Measurements from ENCODE around the gene PPTC7.
"Not testable (repeated sequence)": the region's sequence is repeated elsewhere in the genome, so short reads cannot be mapped to it uniquely, and the experiment has no call there.

Gene PPTC7, protein sequence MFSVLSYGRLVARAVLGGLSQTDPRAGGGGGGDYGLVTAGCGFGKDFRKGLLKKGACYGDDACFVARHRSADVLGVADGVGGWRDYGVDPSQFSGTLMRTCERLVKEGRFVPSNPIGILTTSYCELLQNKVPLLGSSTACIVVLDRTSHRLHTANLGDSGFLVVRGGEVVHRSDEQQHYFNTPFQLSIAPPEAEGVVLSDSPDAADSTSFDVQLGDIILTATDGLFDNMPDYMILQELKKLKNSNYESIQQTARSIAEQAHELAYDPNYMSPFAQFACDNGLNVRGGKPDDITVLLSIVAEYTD

DNA sequence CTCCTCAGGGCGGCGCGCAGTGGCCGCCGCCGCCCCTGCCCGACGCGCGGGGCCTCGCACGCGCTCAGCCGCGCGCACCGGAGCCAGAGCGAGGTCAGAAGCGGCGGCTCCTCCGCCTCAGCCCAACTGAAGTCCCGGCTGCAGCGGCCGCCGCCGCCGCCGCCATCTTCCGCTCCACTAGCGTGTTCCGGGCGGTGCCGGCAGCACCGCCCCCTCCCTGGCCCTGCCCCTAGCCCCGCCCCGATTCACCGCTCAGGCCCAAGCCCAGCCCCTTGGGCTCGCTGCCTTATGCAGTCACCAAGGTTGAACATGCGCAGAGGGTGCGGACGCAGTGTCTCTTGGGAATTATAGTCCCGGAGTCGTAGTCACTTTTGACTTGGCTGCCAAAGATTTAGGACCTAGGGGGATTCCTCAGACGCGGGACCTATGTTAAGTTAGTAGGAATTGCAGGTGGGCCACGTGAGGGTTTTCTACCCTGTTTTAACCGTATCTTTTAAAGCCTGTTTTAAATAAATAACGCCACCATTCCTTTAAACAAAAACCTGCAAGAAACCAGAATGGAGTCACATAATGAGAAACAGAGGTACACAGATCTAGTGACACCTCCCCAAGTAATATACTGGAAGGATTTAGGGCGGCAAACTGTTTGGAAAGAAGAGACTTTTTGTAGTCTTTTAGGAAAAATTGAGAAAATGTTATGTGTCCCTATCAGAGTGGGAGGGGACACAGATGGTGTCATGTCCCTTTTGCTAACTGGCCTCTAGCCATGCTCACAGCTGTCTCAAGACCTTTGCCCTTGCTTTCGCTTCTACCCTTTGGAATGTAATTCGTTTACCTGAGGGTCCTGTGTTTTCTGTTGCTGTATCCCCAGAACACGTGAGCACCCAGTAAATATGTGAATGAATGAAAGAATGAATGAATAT, at the start of gene PPTC7:
Gene PPTC7, minus strand, starts transcription at position 182 of the 923 bp plus-strand sequence. CDS start 287 bp downstream, outside the sequence.
- DNase-seq (ENCODE audit: low spot score): peak; percentile 97

DNA sequence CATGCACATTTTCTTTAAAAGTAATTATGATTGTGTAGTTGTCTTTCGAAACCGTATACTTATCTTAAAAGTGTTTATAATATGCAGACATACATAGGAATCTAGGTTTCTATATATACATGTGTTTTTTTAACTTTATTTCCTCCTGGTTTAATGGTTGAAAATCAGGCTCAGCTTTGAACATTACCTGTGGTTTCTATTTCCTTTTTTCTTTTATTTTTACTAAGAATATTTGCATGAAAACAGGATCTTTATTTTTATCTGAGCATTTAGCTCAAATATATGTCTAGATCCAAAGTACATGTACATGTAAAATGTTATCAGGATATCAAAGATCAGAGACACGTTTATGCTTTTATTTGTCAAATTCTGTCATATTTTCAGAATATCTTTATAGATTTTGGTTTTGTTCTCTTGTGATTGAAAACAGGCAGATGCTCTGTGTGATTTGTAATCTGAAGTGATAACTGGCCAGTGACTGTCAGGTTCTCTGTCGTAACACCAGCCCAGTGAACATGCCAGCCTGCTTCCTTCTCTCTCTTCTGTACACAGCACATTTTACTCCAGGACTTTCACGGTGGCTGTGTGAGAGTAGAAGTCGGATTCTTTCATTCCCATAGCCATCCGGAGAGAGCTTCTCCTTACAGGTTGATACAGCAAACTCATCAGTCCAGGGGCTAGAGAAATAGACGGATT, 44.5 kb upstream of the PPTC7 start:
- DNase-seq (ENCODE audit: low spot score): no peak

DNA sequence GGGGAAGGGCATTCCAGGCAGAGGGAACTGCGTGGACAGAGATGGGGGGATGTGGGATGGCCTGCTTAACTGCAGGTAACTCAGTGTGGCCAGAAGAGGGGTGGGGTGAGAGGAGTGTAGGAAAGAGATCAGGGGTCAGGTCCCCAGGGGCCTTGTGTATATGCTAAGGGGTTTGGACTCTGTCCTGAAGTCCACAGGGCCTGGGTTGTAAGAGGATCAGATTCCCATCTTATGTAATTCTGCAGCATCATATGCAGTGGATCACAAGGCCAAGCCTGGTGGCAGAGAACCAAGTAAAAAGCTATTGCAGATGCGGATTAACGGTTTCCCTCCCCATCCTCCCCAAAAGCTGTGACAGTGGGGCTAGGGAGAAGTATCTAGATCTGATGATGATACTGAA, 39.5 kb upstream of the PPTC7 start:
- DNase-seq (ENCODE audit: low spot score): no peak

DNA sequence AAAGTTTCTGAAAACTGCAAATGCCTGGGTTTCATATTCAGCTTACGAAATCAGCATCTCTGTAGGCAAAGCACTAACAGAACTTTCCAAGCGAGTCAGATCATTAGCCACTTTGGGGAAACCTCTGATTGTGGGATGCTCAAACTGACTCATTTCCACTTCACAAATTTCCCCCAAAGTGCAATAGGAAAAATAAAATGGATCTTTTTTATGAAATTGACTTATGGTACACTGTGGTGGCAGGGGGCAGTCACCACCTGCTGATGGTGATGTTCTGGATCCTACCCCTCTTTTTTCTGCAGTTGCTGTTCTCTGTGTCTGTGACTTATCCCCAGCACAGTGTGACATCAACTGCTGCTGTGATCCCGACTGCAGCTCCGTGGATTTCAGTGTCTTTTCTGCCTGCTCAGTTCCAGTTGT, 36.4 kb upstream of the PPTC7 start:
- no peak for DNase-seq (ENCODE audit: low spot score)

DNA sequence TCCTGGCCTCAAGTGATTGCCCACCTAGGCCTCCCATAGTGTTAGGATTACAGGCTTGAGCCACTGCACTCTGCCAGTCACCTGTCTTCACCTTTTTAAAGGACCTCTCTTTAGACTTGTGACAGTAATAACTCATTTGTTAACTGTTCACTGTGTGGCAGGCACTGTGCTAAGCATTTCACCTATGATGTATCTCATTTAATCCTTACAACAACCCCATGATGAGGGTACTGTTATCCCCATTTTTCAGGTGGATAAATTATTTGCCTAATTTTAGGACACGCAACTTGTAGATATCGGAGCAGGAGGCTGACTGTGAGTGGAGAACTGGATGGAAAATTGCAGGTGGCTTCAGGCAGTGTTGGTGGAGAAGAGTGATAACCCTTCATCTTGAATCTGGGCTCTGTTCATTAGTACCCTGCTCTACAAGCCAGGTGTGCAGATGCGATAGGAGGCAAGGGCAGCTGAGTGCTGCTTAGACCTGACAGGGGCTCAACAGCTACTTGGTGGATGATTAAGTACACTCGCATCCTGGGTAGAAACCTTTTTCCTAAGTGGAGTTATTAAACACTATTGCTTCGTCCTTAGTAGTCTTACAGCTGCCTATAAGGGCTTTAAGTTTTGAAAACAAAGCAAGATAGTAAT, 33.5 kb upstream of the PPTC7 start:
- no peak for DNase-seq (ENCODE audit: low spot score)

DNA sequence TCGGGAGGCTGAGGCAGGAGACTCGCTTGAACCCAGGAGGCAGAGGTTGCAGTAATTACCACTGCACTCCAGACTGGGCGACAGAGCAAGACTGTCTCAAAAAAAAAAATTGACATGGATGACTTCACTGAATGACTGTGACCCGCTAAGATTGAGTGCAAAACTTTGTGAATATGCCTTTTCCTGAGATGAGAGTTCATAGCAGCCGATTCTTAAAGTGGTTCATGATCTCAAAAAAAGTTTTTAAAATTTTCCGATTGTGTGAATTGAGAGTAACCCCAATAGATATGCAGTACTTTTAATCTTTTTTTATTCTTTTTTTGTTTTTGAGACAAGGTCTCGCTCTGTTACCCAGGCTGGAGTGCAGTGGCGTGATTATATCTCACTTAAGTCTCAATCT, 32.1 kb upstream of the PPTC7 start:
- DNase-seq (ENCODE audit: low spot score): no peak

DNA sequence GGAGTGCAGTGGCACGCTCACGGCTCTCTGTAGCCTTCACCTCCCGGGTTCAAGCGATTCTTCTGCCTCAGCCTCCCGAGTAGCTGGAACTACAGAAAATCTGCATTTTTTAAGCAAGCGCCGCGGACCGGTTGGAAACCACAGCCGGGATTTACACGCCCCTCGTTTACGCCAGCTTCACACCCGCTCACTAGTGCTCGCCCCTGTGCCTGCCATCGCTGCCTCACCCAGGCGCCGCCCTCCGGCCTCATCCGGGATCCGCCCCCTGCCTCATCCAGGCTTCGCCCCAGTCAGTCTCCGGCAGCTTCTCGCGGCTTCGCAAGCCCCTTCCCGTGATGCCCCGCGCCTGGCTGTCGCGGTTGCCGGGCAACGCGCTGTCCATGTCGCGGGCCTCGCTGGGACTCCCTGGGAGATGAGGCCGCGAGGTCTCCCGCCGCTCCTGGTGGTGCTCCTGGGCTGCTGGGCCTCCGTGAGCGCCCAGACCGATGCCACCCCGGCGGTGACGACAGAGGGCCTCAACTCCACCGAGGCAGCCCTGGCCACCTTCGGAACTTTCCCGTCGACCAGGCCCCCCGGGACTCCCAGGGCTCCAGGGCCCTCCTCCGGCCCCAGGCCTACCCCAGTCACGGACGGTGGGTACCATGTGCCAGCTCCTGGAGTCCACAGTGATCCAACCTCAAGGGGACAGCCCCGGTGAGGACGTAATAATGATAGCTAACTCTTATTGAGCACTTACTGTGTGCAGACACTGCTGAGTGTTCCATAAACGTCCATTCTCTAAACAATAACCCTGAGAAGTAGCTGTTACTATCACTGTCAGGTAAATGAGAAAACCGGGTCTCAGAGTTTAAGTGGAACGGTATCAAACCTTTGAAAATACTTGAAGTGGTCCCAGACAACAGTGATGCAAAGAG, 30.9 kb upstream of the PPTC7 start, which contains the start of gene TCTN1:
Gene TCTN1, plus strand, starts transcription at position 359 of the 914 bp plus-strand sequence. Its CDS starts 54 bp downstream, at position 413.
- peak; percentile 96 for DNase-seq (ENCODE audit: low spot score)

DNA sequence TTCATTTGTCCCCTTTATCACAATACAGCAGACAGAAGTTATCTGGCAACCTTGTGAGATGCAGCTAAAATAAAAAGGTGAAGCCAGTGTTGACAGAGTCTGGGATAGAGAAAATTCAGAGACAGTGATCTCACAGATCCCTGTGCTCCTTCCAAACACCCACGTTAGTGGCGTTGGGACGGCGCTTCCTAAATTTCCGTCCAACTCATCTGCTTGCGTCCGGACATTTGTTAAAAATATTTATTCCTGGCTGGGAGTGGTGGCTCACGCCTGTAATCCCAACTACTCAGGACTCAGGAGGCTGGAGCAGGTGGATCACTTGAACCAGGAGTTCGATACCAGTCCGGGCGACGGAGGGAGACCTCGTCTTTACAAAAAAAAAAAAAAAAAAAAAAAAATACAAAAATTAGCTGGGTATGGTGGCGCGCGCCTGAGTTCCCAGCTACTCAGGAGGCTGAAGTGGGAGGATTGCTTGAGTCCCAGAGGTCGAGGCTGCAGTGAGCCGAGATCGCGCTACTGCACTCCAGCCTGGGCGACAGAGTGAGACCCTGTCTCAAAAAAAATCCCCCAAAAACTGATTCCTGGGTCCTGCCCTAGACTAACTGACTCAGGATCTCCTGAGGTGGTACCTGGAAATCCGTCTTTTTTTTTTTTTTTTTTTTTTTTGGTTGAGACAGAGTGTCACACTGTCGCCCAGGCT, 30.1 kb upstream of the PPTC7 start:
- no peak for DNase-seq (ENCODE audit: low spot score)

DNA sequence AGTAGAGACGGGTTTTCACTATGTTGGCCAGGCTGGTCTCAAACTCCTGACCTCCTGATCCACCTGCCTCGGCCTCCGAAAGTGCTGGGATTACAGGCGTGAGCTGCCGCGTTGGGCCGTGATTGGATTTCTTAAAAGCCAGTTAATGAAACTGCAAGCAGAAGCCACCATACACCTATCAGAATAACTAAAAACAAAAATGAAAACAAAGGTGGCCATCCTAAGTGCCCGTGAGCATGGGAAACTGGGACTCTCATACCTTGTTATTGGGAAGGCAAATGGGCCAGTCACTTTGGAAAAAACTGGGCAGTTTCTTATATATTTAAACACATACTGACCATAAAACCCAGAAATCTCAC, 23.1 kb upstream of the PPTC7 start:
- no peak for DNase-seq (ENCODE audit: low spot score)

DNA sequence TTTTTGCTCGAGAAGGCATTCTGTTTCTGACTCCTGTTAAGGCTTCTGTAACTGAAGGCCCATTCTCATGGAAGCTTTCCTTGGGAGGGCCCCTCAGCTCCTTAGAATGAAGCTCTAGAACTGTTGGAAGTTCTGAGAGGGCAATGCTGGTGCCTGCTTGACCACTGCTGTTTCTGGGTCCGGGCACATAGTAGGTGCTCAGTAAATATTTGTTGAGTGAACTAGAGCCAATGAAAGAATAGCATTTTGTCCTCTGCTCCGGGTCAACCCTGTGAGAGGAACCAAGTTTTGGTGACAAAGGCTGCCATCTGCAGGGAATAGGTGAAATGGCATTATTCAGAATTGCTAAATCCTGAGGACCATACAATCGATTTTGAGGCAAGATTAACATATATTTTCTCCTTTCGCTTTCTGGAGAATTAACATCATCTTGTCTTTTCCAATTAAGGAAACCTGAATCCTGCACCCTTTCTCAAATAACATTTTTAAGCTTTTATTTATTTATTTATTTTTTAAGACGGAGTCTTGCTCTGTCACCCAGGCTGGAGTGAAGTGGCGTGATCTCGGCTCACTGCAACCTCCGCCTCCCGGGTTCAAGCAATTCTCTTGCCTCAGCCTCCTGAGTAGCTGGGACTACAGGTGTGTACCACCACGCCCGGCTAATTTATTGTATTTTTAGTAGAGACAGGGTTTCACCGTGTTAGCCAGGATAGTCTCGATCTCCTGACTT, 19.1 kb upstream of the PPTC7 start:
- not testable (repeated sequence) for DNase-seq (ENCODE audit: low spot score)

DNA sequence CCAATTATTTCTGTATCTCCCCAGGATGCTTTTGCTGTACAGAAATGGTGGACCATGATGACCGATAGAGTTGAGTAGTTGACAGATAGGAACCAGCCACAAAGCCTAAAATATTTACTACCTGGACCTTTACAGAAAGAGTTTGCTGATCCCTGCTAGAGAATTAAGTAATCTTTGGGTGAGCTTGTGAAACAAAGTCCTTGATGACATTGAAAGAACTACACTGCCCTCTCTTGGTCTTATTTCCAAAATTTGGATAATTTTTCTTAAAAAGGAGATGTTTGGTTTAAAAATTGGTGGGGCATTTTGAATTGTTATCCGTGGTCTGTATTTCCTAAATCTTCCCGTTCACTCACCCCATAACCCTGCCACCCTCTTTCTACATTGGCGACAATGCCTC, 17.1 kb upstream of the PPTC7 start:
- DNase-seq (ENCODE audit: low spot score): no peak

DNA sequence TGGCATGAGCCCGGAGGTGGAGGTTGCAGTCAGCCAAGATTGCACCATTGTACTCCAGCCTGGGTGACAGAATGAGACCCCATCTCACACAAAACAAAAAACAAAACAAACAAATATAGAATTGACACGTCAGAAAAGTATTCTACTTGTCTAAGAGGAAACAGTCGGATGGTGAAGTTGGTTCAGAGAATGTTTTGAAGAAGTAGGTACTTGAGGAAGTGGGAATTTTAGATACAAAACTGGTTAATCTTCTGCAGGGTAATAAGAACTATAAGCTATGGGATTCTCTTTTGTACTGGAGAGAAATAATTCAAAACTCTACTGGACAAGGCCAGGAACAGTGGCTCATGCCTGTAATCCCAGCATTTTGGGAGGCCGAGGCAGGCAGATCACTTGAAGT, 16.2 kb upstream of the PPTC7 start:
- no peak for DNase-seq (ENCODE audit: low spot score)

DNA sequence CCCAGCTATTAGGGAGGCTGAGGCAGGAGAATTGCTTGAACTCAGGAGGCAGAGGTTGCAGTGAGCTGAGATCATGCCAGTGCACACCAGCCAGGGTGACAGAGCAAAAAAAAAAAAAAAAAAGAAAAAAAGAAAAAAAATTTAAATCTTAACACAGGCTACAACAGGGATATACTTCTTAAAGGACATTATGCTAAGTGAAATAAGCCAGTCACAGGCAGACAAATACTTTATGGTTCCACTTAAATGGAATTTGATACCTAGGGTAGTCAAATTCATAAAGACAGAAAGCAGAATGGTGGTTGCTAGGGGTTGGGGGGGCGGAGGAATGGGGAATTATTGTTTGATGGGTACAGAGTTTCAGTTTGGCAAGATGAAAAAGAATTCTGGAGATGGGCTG, 14.8 kb upstream of the PPTC7 start:
- no peak for DNase-seq (ENCODE audit: low spot score)

DNA sequence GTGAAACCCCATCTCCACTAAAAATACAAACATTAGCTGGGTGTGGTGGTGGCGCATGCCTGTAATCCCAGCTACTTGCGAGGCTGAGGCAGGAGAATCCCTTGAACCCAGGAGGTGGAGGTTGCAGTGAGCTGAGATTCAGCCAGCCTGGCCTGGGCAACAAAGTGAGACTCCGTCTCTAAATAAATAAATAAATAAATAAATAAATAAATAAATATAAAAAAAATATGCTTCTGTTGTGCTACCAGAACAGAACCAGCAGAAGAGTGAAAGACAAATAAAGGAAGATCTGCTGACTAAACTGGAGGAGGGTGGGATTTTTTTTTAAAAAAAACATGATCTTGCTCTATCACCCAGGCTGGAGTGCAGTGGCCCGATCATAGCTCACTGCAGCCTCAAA, 9.8 kb upstream of the PPTC7 start:
- DNase-seq (ENCODE audit: low spot score): not testable (repeated sequence)

DNA sequence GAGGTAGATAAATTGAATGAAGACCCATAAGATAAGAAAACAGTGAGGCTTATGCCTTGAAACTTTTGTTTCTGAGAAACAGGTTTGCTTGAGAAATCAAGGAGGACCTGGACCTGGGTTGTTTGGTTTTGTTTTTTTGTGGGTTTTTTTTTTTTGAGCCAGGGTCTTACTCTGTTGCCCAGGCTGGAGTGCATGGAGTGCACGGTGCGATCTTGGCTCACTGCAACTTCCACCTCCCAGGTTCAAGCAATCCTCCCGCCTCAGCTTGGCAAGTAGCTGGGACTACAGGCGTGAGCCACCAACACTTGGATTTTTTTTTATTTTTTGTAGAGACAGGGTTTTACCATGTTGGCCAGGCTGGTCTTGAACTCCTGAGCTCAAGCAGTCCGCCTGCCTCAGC, 9.0 kb upstream of the PPTC7 start:
- no peak for DNase-seq (ENCODE audit: low spot score)

DNA sequence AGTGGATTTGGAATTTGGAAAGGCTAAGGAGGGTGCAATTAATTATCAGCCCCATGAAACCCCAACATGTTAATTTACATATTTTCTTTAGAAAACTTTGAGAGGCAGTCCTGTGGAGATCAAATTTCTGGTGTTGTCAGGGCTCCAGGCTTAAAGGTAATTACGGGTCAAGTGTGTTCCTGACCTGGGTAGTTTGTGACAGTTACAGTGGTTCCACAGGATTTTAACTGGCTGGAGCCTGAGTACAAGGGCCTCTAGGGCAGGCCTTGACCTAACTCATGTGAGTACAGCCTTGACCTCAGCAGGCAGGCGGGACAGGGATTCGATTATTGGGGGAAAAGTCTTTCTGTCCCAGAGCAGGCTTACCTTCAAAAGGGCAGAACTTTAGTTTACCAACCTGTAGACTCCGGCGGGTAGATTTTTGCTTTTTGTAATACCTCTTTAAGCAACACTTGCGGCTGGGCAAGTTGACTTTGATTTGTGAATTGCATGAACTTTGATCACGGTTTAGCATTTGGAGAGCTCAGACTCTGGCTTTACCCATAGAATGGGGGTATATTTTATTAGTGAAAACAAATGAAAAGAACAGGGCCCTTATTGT, 8.4 kb upstream of the PPTC7 start:
- DNase-seq (ENCODE audit: low spot score): no peak

DNA sequence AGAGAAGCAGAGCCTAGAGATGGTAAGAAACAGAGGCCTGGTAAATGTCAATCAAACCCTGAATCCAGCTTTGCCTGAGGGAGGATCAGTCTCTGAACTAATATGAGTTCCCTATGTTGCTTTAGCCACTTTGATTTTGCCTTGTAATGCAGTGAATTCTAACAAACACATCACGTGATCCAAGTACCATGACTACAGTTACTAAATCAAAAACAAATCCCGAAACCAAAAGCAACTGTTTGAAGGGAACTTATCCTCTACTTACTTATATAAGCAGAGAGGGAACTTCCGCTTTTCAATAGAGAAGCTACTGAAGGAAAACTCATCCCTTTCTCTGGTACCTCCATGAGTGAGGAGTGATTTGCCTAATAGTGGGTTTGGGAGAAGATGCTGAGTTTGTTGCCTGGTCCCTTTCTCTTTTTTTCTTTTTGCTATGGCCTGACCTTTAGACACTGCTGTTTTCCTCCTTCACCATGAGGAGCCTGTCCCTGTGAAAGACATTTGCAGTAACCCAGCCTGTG, 7.7 kb upstream of the PPTC7 start:
- no peak for DNase-seq (ENCODE audit: low spot score)

DNA sequence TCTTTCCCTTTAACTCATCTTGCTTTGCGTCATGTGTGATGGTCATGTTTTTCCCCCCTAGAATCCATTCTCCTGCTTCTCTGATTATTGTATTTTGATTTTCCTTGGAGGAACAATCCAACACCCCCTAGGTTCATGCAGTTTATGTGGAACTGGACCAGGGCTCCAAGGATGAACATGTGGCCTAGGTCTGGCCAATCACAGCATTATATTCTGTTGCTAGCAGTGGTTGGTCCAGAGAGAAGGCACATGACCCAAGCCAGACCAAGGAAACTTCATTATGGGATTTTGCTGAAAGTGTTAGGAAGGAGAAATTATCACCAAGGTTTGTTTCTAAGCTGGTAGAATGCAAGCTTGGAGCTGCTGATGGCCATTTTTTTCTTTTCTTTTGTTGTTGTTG, 6.9 kb upstream of the PPTC7 start:
- no peak for DNase-seq (ENCODE audit: low spot score)

DNA sequence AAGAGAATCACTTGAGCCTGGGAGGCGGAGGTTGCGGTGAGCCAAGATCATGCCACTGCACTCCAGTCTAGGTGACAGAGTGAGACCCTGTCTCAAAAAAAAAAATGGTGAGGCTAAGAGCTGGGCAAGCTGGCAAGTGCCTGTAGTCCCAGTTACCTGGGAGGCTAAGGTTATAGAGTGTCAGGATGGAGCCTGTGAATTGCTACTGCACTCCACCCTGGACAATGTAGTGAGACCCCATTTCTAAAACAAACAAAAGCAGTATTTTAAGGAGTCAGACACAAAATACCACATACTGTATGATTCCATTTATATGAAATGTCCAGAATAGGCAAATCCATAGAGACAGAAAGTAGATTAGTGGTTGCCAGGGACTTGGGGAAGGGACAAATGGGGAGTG, 4.0 kb upstream of the PPTC7 start:
- DNase-seq (ENCODE audit: low spot score): not testable (repeated sequence)
